NCI-H1694 treated with DMSO at 0.1 percent for 48 hours (cell line): ENCODE results near the gene CD63.
"Not testable (repeated sequence)": the region's sequence is repeated elsewhere in the genome, so short reads cannot be mapped to it uniquely, and the experiment has no call there.

ENCODE experiments used
- DNase-seq: peaks from one replicate; lab custom pipeline; 2025; lab: John Stamatoyannopoulos, UW

The CD63 gene, protein sequence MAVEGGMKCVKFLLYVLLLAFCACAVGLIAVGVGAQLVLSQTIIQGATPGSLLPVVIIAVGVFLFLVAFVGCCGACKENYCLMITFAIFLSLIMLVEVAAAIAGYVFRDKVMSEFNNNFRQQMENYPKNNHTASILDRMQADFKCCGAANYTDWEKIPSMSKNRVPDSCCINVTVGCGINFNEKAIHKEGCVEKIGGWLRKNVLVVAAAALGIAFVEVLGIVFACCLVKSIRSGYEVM

DNA sequence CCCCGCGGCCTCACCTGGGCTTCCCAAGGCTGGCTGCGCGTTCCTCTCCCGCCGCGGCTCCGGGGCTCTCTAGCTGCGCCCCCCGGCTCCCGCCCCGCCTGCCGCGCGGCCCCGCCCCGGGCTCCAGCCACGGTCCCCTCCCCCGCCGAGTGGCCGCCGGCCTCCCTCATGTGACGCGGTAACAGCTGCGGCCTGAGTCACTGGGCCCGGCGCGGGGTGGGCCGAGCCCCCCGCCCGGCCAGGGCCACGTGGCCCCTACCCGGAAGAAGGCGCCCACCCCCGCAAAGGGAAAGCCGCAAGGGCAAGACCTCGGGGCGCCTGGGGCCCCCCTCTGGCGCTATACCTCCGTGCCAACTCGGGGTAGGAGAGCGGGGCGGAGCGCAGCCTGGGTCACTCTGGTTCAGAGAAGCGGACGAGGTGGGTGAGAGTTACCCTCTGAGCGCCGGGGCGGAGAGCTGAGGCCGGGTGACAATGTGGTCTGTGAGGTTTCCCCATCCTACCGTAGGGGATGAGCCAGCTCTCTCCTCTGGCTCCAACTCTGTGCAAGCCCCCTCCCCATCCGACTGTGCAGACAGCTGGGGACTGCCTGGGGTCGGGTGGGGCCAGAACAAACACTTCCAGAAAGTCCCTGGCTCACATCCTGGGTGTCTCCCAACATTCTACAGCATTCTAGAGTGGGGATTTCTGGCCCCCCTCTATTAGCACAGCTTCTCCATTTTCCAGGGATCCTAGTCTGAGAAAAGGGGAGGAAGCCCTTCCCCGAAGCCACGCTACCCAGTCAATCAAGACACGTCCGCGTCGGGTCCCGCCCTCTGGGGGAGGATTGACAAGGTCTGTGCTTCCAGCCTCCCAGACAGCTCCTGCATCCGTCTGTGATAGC is at the start of gene CD63:
Gene CD63 (minus strand): TSS at position 71 of the 880 bp plus-strand sequence. CDS start 668 bp downstream, outside the sequence.
- DNase-seq = peak; percentile 83

GRCh38 chr12:55777856-55778255 is 49.0 kb upstream of the CD63 start:
- no peak for DNase-seq

DNA sequence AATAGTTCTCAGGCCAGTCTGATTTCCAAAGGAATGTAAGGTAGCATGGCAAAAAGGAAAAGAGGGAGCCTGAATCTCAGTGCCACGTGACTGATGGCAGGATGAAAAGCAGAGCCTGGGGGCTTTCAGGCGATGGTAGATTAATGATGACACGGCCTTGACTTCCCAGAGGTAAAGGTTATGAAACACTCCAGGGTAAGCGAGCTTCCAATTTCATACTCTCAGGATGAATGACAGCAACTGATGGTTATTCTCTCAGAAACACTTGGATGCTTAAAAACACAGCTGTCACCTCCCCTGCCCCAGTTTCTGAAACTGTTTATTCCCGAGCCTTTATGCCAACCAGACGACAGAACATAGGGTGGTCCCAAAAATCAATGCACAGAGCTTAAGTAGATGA is 42.9 kb upstream of the CD63 start:
- peak; percentile 42 for DNase-seq

DNA sequence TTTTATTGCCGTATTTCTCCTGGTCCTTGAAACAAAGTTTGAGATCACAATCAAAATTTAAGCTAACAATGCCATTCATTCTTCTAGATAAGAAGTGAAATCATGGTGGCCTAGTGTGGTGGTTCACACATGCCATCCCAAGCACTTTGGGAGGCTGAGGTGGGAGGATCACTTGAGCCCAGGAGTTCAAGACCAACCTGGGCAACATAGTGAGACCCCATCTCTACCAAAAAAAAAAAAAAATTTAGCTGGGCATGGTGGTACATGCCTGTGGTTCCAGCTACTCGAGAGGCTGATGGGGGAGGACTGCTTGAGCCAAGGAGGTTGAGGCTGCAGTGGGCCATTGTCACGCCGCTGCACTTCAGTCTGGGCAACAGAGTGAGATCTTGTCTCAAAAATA is 38.3 kb upstream of the CD63 start:
- no peak for DNase-seq

- no peak for DNase-seq
These were observed 37.0 kb upstream of the CD63 start for GRCh38 chr12:55765736-55766290.

- DNase-seq = no peak
These were observed 33.8 kb upstream of the CD63 start for GRCh38 chr12:55762646-55763045.

- no peak for DNase-seq
These were observed 31.9 kb upstream of the CD63 start for GRCh38 chr12:55760663-55761062.

DNA sequence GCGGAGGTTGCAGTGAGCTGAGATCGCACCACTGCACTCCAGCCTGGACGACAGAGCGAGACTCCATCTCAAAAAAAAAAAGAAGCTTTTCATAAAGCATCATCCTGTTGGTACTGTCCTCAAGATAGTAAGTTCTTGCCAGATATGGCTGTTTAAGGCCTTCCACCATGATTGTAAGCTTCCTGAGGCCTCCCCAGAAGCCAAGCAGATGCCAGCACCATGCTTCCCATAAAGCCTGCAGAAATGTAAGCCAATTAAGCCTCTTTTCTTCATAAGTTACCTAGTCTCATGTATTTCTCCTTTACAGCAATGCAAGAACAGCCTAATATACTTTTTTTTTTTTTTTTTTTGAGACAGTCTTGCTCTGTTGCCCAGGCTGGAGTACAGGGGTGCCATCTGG is 29.8 kb upstream of the CD63 start:
- not testable (repeated sequence) for DNase-seq

- DNase-seq = no peak
These were observed 28.9 kb upstream of the CD63 start for GRCh38 chr12:55757701-55758100.

GRCh38 chr12:55755246-55755645 is 26.4 kb upstream of the CD63 start:
- DNase-seq = no peak

DNA sequence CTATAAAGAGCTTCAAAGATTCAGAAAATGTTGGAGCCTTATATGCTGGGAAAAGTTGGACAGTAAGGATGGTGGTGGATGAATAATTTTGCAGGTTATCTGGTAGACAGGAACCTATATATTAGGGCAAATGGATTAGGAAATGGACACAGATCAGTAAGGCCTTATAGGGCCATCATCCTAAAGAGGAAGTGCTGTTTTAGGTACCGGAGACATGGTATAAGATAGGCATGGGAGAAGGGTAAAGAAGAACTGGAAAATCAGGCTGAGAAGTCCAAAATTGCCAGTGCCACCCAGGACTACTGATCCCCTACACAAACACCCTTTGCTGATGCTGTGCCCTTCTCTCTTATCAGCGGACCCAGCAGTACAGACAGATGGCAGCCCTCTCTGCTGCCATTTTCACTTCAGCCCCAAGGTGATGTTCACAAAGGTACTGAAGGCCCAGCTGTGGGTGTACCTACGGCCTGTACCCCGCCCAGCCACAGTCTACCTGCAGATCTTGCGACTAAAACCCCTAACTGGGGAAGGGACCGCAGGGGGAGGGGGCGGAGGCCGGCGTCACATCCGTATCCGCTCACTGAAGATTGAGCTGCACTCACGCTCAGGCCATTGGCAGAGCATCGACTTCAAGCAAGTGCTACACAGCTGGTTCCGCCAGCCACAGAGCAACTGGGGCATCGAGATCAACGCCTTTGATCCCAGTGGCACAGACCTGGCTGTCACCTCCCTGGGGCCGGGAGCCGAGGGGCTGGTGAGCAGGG is 19.6 kb upstream of the CD63 start:
- no peak for DNase-seq

DNA sequence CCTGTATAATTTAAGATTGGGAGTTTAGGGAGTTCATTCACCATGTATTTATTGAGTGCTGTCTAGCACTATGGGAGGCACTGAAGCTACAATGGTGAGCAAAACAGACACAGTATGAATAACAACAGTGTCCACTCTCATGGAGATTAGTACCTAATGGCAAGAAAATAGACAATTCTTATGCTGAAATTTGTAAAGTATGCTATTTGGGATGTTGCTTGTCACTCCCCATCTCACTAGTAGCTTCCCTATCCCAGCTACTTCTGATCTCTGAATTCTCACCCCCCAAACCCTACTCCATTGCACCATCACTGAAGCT is 18.1 kb upstream of the CD63 start:
- no peak for DNase-seq

- DNase-seq = no peak
These were observed 17.5 kb upstream of the CD63 start for GRCh38 chr12:55746174-55746912.

DNA sequence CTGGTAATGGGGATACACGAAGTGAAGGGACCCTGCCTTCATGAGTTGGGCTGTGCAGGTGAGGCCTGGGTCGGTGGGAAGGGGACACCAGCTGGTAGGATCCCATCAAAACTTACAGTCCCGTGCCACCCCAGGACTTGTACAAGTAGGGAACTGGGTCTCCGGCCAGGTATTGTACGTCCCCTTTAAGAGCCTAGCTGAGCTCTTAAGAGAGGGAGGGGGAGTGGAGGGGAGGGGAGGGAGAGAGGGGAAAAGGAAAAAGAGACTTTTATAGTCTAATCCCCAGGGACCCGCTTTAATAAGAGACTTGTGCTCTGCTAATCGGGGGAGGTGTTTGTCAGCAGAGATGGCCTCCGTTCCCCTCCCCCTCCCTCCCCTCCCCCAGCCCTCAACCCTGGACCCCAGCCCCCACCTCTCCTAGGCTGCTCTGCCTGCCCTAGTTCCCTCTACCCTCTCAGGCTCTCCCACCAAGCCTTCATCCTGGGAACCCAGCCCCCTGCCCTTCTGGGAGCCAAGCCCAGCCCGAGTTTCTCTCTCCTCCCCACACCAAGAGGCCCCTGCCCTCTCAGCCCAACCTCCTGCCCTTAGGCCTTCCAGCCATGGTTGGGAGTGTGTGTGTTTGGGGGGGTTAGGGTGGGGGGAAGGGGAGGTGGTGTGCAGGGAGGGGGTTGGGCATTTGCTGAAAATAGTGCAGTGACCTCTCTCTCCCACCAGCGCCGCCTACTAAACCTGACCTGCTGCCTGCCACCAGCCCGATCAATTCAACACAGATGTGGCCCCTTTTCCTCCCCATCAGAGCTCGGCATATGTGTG is 16.8 kb upstream of the CD63 start:
- no peak for DNase-seq

- no peak for DNase-seq
These were observed 15.7 kb upstream of the CD63 start for GRCh38 chr12:55744340-55745030.

- no peak for DNase-seq
These were observed 14.9 kb upstream of the CD63 start for GRCh38 chr12:55743406-55744339.

GRCh38 chr12:55742719-55743405 is 14.1 kb upstream of the CD63 start, which contains the start of gene GDF11:
TSS of gene GDF11 (plus strand) at chr12:55743122. CDS start at chr12:55743317, 195 bp downstream.
- peak; percentile 29 for DNase-seq

GRCh38 chr12:55741931-55742680 is 13.3 kb upstream of the CD63 start:
- DNase-seq = no peak
